Right ventricle myocardium superior (tissue), 1 donor: ENCODE results near the gene TP53RK. TPM values are rescaled to one million over a fixed set of nuclear protein-coding genes. Genes with fewer than 3 reads are reported as not detected.

ENCODE experiments used
- ATAC-seq: fragments of 200-7000 bp; cut with Tn5 transposase; one replicate; pipeline ENCODE4 v1.9.1; 2020; ENCODE audit warnings: mild to moderate bottlenecking; ENCODE audit not compliant: poor library complexity
- DNase-seq: peaks from one replicate; pipeline ENCODE4 v3.0.0-alpha.2; 2020
- intact Hi-C: fragments of 100-400 bp; cut with DNase I; formaldehyde crosslinking; loops from one replicate; pipeline ENCODE4 v1.11.2; 2022
- total RNA-seq: library from RNA; stranded (reverse); fragmentation: NEBNext Ultra II Directional; extraction: Animal tissue kit (Norgen Biotek cat#: 25700); gene quantifications from one replicate; pipeline ENCODE4 v1.2.1, GENCODE V29; 2021
- donor health status: DM: no; HTN: yes; CAD: no; lungs with severe emphysema.

TP53RK gene
- total RNA-seq, 1 donor from 2014 or later: 5.0 TPM

DNA sequence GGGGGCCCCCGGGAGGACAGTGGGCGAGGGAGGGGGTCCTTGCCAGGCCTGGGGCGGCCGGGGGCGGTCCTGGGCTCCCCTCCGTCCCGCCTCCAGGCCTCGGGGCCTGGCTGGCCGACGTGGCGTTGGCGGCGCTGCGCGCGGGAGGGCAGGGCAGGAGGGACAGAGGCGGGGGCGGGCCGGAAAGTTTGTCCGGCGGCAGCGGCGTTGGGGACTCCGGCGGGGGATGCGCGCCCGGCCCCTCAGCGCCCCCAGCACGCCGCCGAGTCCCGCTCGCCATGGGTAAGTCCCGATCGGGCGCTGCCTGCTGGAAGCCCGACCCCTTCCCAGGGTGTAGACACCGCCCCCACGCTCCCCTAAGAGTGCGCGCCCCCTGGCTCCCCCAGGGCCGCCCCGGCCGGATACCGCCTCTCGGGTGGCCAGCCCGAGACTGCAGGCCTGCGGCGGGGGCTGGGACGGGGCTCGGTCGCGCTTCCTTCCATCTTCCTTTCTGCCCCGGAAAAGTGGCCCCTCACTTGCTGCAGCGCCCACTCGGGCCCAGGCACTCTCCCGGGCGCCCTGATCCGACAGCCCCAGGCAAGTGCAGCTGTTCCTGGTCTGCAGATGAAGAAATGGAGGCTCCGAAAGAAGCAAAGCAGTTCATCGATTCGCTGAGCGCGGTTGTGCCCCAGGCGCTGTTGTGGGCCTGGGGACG lies 20.4 kb upstream of the TP53RK start, which contains the start of gene SLC2A10:
SLC2A10 (plus strand) TSS at position 191 of the 694 bp plus-strand sequence; CDS start at position 279, 88 bp downstream.
- DNase-seq: peak; percentile 81
- ATAC-seq: peak; percentile 94
- intact Hi-C loops: no loop called here

DNA sequence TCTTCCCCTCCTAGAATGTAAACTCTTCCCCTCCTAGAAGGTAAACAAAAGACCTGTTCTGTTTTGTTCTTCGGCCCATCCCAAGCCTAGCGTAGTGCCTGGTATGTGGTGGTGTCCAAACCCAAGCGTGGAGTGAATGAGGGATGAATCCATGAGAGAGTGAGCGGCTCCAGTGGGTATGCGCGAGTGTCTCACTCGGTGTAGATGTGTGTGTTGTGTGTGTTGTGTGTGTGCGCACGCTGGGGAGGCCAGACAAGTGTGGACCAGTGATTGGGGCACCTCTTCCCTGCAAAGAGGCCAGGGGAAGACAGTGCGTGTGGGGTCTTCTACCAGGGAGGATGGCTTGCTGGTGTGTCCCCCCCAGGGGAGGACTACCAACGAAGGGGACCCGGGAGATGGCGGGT lies 19.8 kb upstream of the TP53RK start:
- intact Hi-C loops: no loop called here
- ATAC-seq (peak; percentile 11), DNase-seq (no peak)

- DNase-seq (no peak), ATAC-seq (no peak)
- intact Hi-C loops: no loop called here
These were observed 19.1 kb upstream of the TP53RK start for GRCh38 chr20:46708172-46708860.

DNA sequence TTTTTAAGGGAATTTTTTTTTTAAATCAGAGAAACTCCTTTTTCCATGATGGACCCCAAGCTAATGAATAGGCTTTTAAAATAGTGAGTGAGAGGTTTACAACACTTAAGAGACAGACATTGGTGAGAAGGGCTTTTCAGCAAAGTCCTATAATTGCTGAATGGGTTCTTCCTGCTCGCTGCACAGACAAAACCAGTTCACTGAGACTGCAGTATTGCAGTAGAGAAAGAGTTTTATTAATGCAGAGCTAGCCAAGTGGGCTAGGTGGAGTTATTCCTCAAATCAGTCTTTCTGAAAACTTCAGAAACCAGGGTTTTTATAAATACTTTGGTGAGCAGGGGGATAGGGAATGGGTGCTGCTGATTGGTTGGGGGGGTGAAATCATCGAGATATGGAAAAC lies 17.0 kb upstream of the TP53RK start:
- intact Hi-C loops: no loop called here
- ATAC-seq (no peak), DNase-seq (no peak)

GRCh38 chr20:46705378-46705729 lies 16.1 kb upstream of the TP53RK start:
- ATAC-seq (no peak), DNase-seq (no peak)
- intact Hi-C loops: no loop called here

GRCh38 chr20:46704714-46705377 lies 15.6 kb upstream of the TP53RK start:
- ATAC-seq: no peak
- intact Hi-C loops: no loop called here
- DNase-seq: no peak

DNA sequence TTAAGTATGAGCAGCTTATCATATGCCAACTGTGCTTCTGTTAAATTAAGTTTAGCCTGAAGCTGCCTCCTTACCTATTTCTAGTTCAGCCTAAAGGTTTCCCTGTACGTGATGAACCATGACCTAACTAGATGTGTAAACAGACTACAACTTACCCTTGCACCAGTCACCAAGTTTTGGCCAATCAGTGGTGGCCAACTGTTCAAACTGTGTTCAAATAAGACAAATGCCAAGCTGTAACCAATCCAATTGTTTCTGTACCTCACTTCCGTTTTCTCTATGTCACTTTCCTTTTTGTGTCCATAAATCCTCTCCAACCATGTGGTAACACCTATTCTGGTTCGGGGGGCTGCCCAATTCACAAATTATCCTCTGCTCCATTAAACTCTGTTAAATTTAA lies 14.2 kb upstream of the TP53RK start:
- ATAC-seq (no peak), DNase-seq (no peak)
- intact Hi-C loops: no loop called here

- ATAC-seq (no peak), DNase-seq (no peak)
- intact Hi-C loops: no loop called here
These were observed 13.4 kb upstream of the TP53RK start for GRCh38 chr20:46702447-46703203.

GRCh38 chr20:46701986-46702385 lies 12.7 kb upstream of the TP53RK start:
- ATAC-seq (no peak), DNase-seq (no peak)
- intact Hi-C loops: no loop called here

DNA sequence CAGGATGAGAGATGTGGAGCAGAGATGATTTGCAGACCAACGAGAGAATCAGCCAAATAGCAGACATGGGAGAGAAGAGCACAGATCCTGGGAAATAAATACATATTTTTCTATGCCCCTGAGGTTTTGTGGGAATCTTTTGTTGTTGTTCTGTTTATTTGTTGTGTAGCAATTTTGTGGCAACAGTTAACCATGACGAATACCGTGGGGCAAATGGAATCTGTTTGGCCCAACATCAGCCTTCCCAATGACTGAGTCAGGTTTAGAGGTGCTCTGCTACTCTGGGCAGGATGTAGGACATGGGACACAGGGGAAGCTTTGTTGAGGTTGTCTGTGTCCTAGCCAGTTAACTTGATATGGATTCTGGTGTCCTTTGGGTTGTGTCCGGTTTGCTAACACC lies 12.3 kb upstream of the TP53RK start:
- DNase-seq (no peak), ATAC-seq (no peak)
- intact Hi-C loops: no loop called here

DNA sequence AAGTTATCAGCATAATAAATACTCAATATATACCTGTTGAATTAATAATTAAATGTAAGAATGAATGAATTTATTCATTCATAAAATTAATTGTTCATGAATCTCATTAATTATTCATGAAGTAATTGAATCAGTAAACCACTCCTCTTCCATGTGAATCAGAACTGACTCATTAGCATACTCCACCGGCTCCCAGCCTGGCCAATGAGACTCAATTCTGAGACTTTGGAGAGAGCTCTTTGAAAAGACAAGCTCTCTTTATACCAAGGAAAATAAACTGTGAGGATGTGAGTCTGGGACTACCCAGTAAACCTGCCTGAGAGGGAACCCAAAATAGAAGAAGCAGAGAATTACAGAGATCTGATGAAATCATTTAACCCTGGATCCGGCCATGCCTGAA lies 11.8 kb upstream of the TP53RK start:
- intact Hi-C loops: no loop called here
- ATAC-seq (no peak), DNase-seq (no peak)

DNA sequence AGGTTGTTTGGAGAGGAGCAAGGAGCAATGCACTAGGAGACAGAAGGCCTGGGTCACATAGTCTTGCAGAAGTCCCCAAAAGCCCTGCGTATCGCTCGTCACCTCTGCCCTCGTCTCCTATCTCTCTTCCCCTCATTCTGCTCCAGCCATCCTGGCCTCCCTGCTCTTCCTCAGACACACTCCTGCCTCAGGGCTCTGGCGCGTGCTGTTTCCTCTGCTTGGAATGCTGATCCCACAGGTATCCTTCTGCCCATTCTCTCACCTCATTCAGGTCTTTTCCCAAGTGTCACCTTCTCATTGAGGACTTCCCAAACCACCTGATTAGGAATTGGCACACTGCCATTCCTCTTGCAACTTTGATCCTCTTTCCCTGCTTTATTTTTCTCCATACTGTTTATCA lies 11.2 kb upstream of the TP53RK start:
- intact Hi-C loops: no loop called here
- DNase-seq (no peak), ATAC-seq (no peak)

- intact Hi-C loops: no loop called here
- DNase-seq (no peak), ATAC-seq (no peak)
These were observed 10.6 kb upstream of the TP53RK start for GRCh38 chr20:46699651-46700359.

- no peak for DNase-seq
- ATAC-seq: no peak
- intact Hi-C loops: no loop called here
These were observed 9.5 kb upstream of the TP53RK start for GRCh38 chr20:46698788-46699187.

- ATAC-seq (no peak), DNase-seq (no peak)
- intact Hi-C loops: no loop called here
These were observed 7.6 kb upstream of the TP53RK start for GRCh38 chr20:46696791-46697279.

- ATAC-seq (peak; percentile 13), DNase-seq (no peak)
These were observed 6.6 kb upstream of the TP53RK start for GRCh38 chr20:46695892-46696291.

DNA sequence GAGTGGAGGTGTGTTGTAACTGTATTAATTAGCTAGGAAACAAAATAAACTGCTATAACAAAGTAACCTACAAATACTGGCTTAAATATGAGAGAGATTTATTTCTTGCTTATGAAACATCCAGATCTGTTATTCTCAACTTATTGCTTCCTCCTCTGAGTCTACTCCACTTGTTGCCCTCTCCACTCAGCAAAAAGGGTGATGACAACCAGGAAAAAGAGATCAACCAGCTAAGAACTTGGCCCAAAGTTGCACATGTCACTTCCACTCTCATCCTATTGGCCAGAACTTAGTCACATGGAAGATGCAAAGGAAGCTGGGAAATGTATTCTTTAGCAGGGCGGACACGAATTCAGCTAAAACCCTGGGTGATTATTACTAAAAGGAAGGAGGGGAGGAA lies 5.2 kb upstream of the TP53RK start:
- ATAC-seq: peak; percentile 64
- no peak for DNase-seq
- intact Hi-C loops: no loop called here

More at GRCh38 chr20:46695892-46696291, 6.6 kb upstream of the TP53RK start:
- intact Hi-C loops: no loop called here

- intact Hi-C loops: no loop called here
- ATAC-seq: no peak
- no peak for DNase-seq
These were observed 2.0 kb upstream of the TP53RK start for GRCh38 chr20:46691196-46691595.
